NCI-H1436 treated with DMSO at 0.1 percent for 48 hours (cell line): ENCODE results near the gene CGNL1.

Source experiments
- DNase-seq: peaks from one replicate; lab custom pipeline; 2025; lab: John Stamatoyannopoulos, UW

The CGNL1 gene

GRCh38 chr15:57525581-57525980, 149.3 kb downstream of the CGNL1 start:
- no peak for DNase-seq

GRCh38 chr15:57526076-57526475, 149.8 kb downstream of the CGNL1 start:
- DNase-seq: no peak

- DNase-seq: no peak
Measured at GRCh38 chr15:57526615-57527014, 150.3 kb downstream of the CGNL1 start.

GRCh38 chr15:57527382-57528091, 151.2 kb downstream of the CGNL1 start:
- peak; percentile 82 for DNase-seq

- no peak for DNase-seq
Measured at GRCh38 chr15:57528940-57529565, 152.7 kb downstream of the CGNL1 start.

GRCh38 chr15:57529748-57530147, 153.4 kb downstream of the CGNL1 start:
- DNase-seq: no peak

- no peak for DNase-seq
Measured at GRCh38 chr15:57532731-57533447, 156.6 kb downstream of the CGNL1 start.

GRCh38 chr15:57533448-57533799, 157.1 kb downstream of the CGNL1 start:
- DNase-seq: no peak

GRCh38 chr15:57534281-57534680, 158.0 kb downstream of the CGNL1 start:
- peak; percentile 92 for DNase-seq

GRCh38 chr15:57537072-57537471, 160.8 kb downstream of the CGNL1 start:
- DNase-seq: peak; percentile 95

- no peak for DNase-seq
Measured at GRCh38 chr15:57537488-57538264, 161.4 kb downstream of the CGNL1 start.

- no peak for DNase-seq
Measured at GRCh38 chr15:57538265-57538529, 161.9 kb downstream of the CGNL1 start.

- DNase-seq: no peak
Measured at GRCh38 chr15:57538821-57539220, 162.5 kb downstream of the CGNL1 start.

- DNase-seq: no peak
Measured at GRCh38 chr15:57540211-57540610, 163.9 kb downstream of the CGNL1 start.

GRCh38 chr15:57540736-57541135, 164.4 kb downstream of the CGNL1 start:
- no peak for DNase-seq

- no peak for DNase-seq
Measured at GRCh38 chr15:57541271-57541670, 165.0 kb downstream of the CGNL1 start.

- DNase-seq: no peak
Measured at GRCh38 chr15:57541805-57542504, 165.7 kb downstream of the CGNL1 start.

- no peak for DNase-seq
Measured at GRCh38 chr15:57542505-57542817, 166.2 kb downstream of the CGNL1 start.

GRCh38 chr15:57544848-57545480, 168.7 kb downstream of the CGNL1 start:
- DNase-seq: no peak

- no peak for DNase-seq
Measured at GRCh38 chr15:57545995-57546394, 169.7 kb downstream of the CGNL1 start.

GRCh38 chr15:57547243-57547755, 171.0 kb downstream of the CGNL1 start:
- DNase-seq: no peak

GRCh38 chr15:57548351-57548750, 172.0 kb downstream of the CGNL1 start:
- no peak for DNase-seq
